Endothelial cell of umbilical vein (primary cell): ENCODE data around the gene SPNS2. TPM values are rescaled to one million over a fixed set of nuclear protein-coding genes. Genes with fewer than 3 reads are reported as not detected.
A peak's percentile ranks its signal among the peaks of the same experiment; 100 is the strongest.

Experiments
- BruUV-seq: library from RNA; stranded (reverse); fragments of 400-500 nt; replicated peaks from 2 replicates; lab custom pipeline; 2021; lab: Mats Ljungman, UMichigan
- CTCF ChIA-PET: fragments of 300-600, 350-600 bp; sonication (Branson Sonifier 250); formaldehyde crosslinking; loops from one replicate; lab custom pipeline; 2021; ENCODE audit warnings: antibody characterized with exemption, inconsistent platforms; lab: Charles Lee
- POLR2A ChIA-PET: fragments of 300-600, 350-600 bp; sonication (Branson Sonifier 250); formaldehyde crosslinking; loops from one replicate; lab custom pipeline; 2021; ENCODE audit warnings: antibody characterized with exemption, inconsistent platforms; lab: Charles Lee
- DNase-seq: peaks from one replicate; pipeline ENCODE4 v3.0.0-alpha.2; 2011; ENCODE audit warnings: low read depth, low spot score
- FAIRE-seq: peaks from 2 replicates; lab custom pipeline; 2011; peaks lifted over from hg19 to GRCh38; lab: Jason Lieb, UNC
- H2AFZ ChIP-seq: 2 replicates; pipeline ENCODE4 v1.6.0; 2012; ENCODE audit warnings: low read depth, low read length, control low read depth, inconsistent platforms
- H3K27ac ChIP-seq: 2 replicates; pipeline ENCODE4 v1.5.1; 2011; ENCODE audit warnings: low read depth, mild to moderate bottlenecking, control low read depth, low read length, moderate library complexity; ENCODE audit not compliant: insufficient read depth
- H3K27me3 ChIP-seq, 2 experiments: 2 replicates each; pipeline versions ENCODE4 v1.6.0 to v1.6.1; 2011; ENCODE audit warnings: low read length in 2 of 2, mixed read lengths in 1 of 2; ENCODE audit not compliant: control insufficient read depth in 2 of 2, insufficient read depth in 2 of 2
- H3K36me3 ChIP-seq, 2 experiments: 2 replicates in 1 of 2; 3 replicates in 1 of 2; pipeline ENCODE4 v1.5.1; 2011; ENCODE audit warnings: low read length in 2 of 2, mild to moderate bottlenecking in 1 of 2, moderate library complexity in 1 of 2; ENCODE audit not compliant: control insufficient read depth in 2 of 2, insufficient read depth in 2 of 2; ENCODE audit errors: extremely low read depth in 1 of 2
- H3K4me1 ChIP-seq: 3 replicates; pipeline ENCODE4 v1.5.1; 2011; ENCODE audit warnings: mild to moderate bottlenecking, low read length; ENCODE audit not compliant: control insufficient read depth, insufficient read depth; ENCODE audit errors: extremely low read depth
- H3K4me2 ChIP-seq: 2 replicates; pipeline ENCODE4 v1.6.1; 2011; ENCODE audit warnings: low read length, control low read depth, mixed read lengths; ENCODE audit not compliant: insufficient read depth
- H3K4me3 ChIP-seq, 3 experiments: fragments of 200-600 bp in 1 of 3; sonication (generic), shearing (Covaris generic) in 1 of 3; replicated peaks in 1 of 3; 2 replicates each; pipeline ENCODE4 v1.5.1; 2011 to 2016; ENCODE audit warnings: control low read depth in 3 of 3, low read length in 3 of 3, mild to moderate bottlenecking in 2 of 3, inconsistent platforms in 1 of 3, low read depth in 1 of 3, moderate library complexity in 1 of 3; ENCODE audit not compliant: insufficient read depth in 1 of 3
- H3K79me2 ChIP-seq: 2 replicates; pipeline ENCODE4 v1.6.0; 2012; ENCODE audit warnings: low read length, inconsistent platforms; ENCODE audit not compliant: control insufficient read depth, insufficient read depth
- H3K9ac ChIP-seq: replicated peaks from 2 replicates; pipeline ENCODE3; 2011; ENCODE audit warnings: low read length, control low read depth; ENCODE audit not compliant: insufficient read depth; ENCODE audit errors: extremely low read depth
- H3K9me1 ChIP-seq: replicated peaks from 3 replicates; pipeline ENCODE4 v1.6.0; 2011; ENCODE audit warnings: mild to moderate bottlenecking, low read length; ENCODE audit not compliant: control insufficient read depth, insufficient read depth; ENCODE audit errors: extremely low read depth
- H3K9me3 ChIP-seq: replicated peaks from 2 replicates; pipeline ENCODE4 v1.5.1; 2012; ENCODE audit warnings: low read length, inconsistent platforms; ENCODE audit not compliant: control insufficient read depth, insufficient read depth
- H4K20me1 ChIP-seq: replicated peaks from 2 replicates; pipeline ENCODE3; 2011; ENCODE audit warnings: mild to moderate bottlenecking, low read length; ENCODE audit not compliant: control insufficient read depth, insufficient read depth; ENCODE audit errors: extremely low read depth
- CTCF ChIP-seq, 2 donors: IDR thresholded peaks; 1 replicate in 1 of 2; 2 replicates in 1 of 2; pipeline ENCODE4 v1.5.1; 2011; ENCODE audit warnings: low read length in 2 of 2, mild to moderate bottlenecking in 2 of 2, moderate library complexity in 2 of 2, control low read depth in 1 of 2, inconsistent platforms in 1 of 2, low read depth in 1 of 2; ENCODE audit not compliant: insufficient read depth in 1 of 2; ENCODE audit errors: extremely low read depth in 1 of 2
- EZH2 ChIP-seq: IDR thresholded peaks from 2 replicates; pipeline ENCODE4 v1.6.1; 2012; ENCODE audit warnings: borderline replicate concordance, low read depth, mild to moderate bottlenecking, moderate library complexity, low read length, inconsistent platforms; ENCODE audit not compliant: severe bottlenecking
- FOS ChIP-seq: IDR thresholded peaks from 2 replicates; pipeline ENCODE4 v1.6.1; 2011; ENCODE audit warnings: mild to moderate bottlenecking, low read length, moderate library complexity, borderline replicate concordance; ENCODE audit not compliant: insufficient read depth
- GATA2 ChIP-seq: IDR thresholded peaks from 2 replicates; pipeline ENCODE4 v1.7.0; 2011; ENCODE audit warnings: low read depth, mild to moderate bottlenecking, moderate library complexity, mixed read lengths, low read length; ENCODE audit not compliant: insufficient read length, insufficient read depth
- JUN ChIP-seq: IDR thresholded peaks from 2 replicates; pipeline ENCODE4 v1.6.1; 2011; ENCODE audit warnings: borderline replicate concordance, low read depth; ENCODE audit not compliant: insufficient read length, insufficient read depth
- MAX ChIP-seq: IDR thresholded peaks from 2 replicates; pipeline ENCODE4 v1.6.1; 2011; ENCODE audit not compliant: insufficient read depth, insufficient read length
- MYC ChIP-seq: IDR thresholded peaks from one replicate; pipeline ENCODE4 v1.6.1; 2011; ENCODE audit warnings: mild to moderate bottlenecking, low read depth, low read length
- POLR2A ChIP-seq: IDR thresholded peaks from 2 replicates; pipeline ENCODE4 v1.6.1; 2012; ENCODE audit warnings: low read depth, mild to moderate bottlenecking, control low read depth, low read length
- POLR2AphosphoS5 ChIP-seq: IDR thresholded peaks from 2 replicates; pipeline ENCODE4 v1.6.1; 2012; ENCODE audit warnings: low read depth, mild to moderate bottlenecking, control low read depth, low read length, moderate library complexity; ENCODE audit not compliant: insufficient read depth
- dilution Hi-C: fragments of 300-500 bp; cut with MboI; formaldehyde crosslinking; loops from one replicate; pipeline ENCODE4 v1.15.0; 2019; ENCODE audit warnings: low sequenced_read_pairs; ENCODE audit not compliant: extremely low pct_ligation_motif_present
- intact Hi-C: fragments of 100-400 bp; cut with micrococcal nuclease; formaldehyde crosslinking; loops from one replicate; pipeline ENCODE4 v1.10.0; 2022
- polyA plus RNA-seq, 4 experiments: library from polyadenylated mRNA; depleted of rRNA in 3 of 4; stranded (reverse) in 3 of 4; unstranded in 1 of 4; fragments of >200 nt; gene quantifications; 2 replicates each; pipeline versions ENCODE4 v1.2.1 to v1.2.3, GENCODE V29; 2011 to 2012; ENCODE audit warnings: missing spikeins in 1 of 4
- total RNA-seq: library from RNA; stranded (reverse); gene quantifications from 2 replicates; pipeline ENCODE4 v1.2.3, GENCODE V29; 2021

The SPNS2 gene
- total and polyA plus RNA-seq, 2 donors (not counting 3 experiments of a cell fraction or from before 2014, with no cell fraction given), result 70.2 to 77.3 TPM

- TSS peak; percentile 71 for BruUV-seq
- Histone ChIP-seq H3K4me2 (no peak overlapping the region), H3K9ac (no peak overlapping the region), H3K9me1 (no peaks in the 10 kb centered on the region), H3K36me3 (peaks cover 5 to 38% of the 10 kb centered on the region in 2 experiments), H2AFZ (no peak overlapping the region), H3K27me3 (no peaks in the 10 kb centered on the region), H4K20me1 (no peaks in the 10 kb centered on the region), H3K4me1 (peaks cover 45% of the 10 kb centered on the region), H3K79me2 (no peaks in the 10 kb centered on the region), H3K27ac (no peak overlapping the region), H3K4me3 (no peak overlapping the region), H3K9me3 (no peaks in the 10 kb centered on the region)
- POLR2A ChIA-PET, result interaction anchor here (2.4 kb wide), 1 partner anchor 41 kb away, joined by 8 read pairs; the partner anchor contains the start of gene SPNS2
- dilution Hi-C loops (no loop called here), intact Hi-C loops (loop anchor here (1.0 to 2.0 kb wide), 2 partner anchors 119 to 325 kb away; no protein-coding TSS in a partner anchor)
- CTCF ChIA-PET, result interaction anchor here (1.1 to 6.7 kb wide), 5 partner anchors 27 to 127 kb away, joined by 3 to 31 read pairs (median 16); partner anchors contain the start of gene SPNS2
- DNase-seq (no peak), FAIRE-seq (no peak)
- no peak for TF ChIP-seq FOS
- TF ChIP-seq MYC, result no peak
- TF ChIP-seq POLR2AphosphoS5, result no peak
- TF ChIP-seq POLR2A, result no peak
- TF ChIP-seq EZH2, result no peak
- no peak for TF ChIP-seq JUN
- TF ChIP-seq MAX, result no peak
- TF ChIP-seq GATA2, result no peak
- no peak for TF ChIP-seq CTCF (IDR thresholded peaks at IDR 0.05; ENCODE audit: extremely low read depth in 1 of 2, insufficient read depth in 1 of 2, low read depth in 1 of 2, low read length in 2 of 2)
Observed at GRCh38 chr17:4539576-4540223, 41.0 kb downstream of the SPNS2 start.
